Panc1 (cell line): Measurements from ENCODE around the gene NFYC. TPM values are rescaled to one million over a fixed set of nuclear protein-coding genes. Genes with fewer than 3 reads are reported as not detected.

Experiments
- ATAC-seq: fragments of 200-7000 bp; cut with Tn5 transposase; 2 replicates; pipeline ENCODE4 v1.9.1; 2020; ENCODE audit warnings: mild to moderate bottlenecking, moderate library complexity
- BruUV-seq: library from RNA; stranded (reverse); fragments of 400-500 nt; replicated peaks from 2 replicates; lab custom pipeline; 2021; lab: Mats Ljungman, UMichigan
- CTCF ChIA-PET: fragments of 300-600 bp; sonication (Branson Sonifier 250); formaldehyde crosslinking; loops from one replicate; lab custom pipeline; 2022; ENCODE audit warnings: antibody characterized with exemption; lab: Charles Lee
- POLR2A ChIA-PET: fragments of 300-600 bp; sonication (Branson Sonifier 250); formaldehyde crosslinking; loops from one replicate; lab custom pipeline; 2022; ENCODE audit warnings: antibody characterized with exemption; lab: Charles Lee
- DNase-seq: peaks from one replicate; pipeline ENCODE4 v3.0.0-alpha.2; 2010; ENCODE audit warnings: low read depth, low spot score
- H3K27ac ChIP-seq: 2 replicates; pipeline ENCODE4 v1.5.1; 2011; ENCODE audit warnings: mild to moderate bottlenecking, low read length, inconsistent platforms
- H3K27me3 ChIP-seq: fragments of 200-500 bp; sonication (Bioruptor generic); 2 replicates; pipeline ENCODE4 v1.6.0; 2014; ENCODE audit warnings: low read length, inconsistent platforms; ENCODE audit not compliant: control insufficient read depth, insufficient read depth
- H3K36me3 ChIP-seq: fragments of 200-500 bp; sonication (Bioruptor generic); 2 replicates; pipeline ENCODE4 v1.5.1; 2014; ENCODE audit warnings: inconsistent platforms, mild to moderate bottlenecking, low read length, moderate library complexity; ENCODE audit not compliant: control insufficient read depth, insufficient read depth
- H3K4me1 ChIP-seq: 2 replicates; pipeline ENCODE4 v1.5.1; 2011; ENCODE audit warnings: inconsistent platforms, mild to moderate bottlenecking, low read length, moderate library complexity; ENCODE audit not compliant: control insufficient read depth, insufficient read depth
- H3K4me3 ChIP-seq, 2 experiments: 2 replicates each; pipeline ENCODE4 v1.5.1; 2011 to 2012; ENCODE audit warnings: low read depth in 2 of 2, low read length in 2 of 2, mild to moderate bottlenecking in 2 of 2, inconsistent platforms in 1 of 2, moderate library complexity in 1 of 2
- H3K9me3 ChIP-seq: fragments of 200-500 bp; sonication (Bioruptor generic); 2 replicates; pipeline ENCODE4 v1.5.1; 2014; ENCODE audit warnings: low read depth, mild to moderate bottlenecking, inconsistent platforms, low read length, moderate library complexity; ENCODE audit not compliant: control insufficient read depth, insufficient read depth
- CTCF ChIP-seq: fragments of 450-650 bp; IDR thresholded peaks from 2 replicates; pipeline ENCODE4 v1.5.1; 2017; ENCODE audit warnings: mild to moderate bottlenecking
- POLR2AphosphoS5 ChIP-seq: IDR thresholded peaks from 2 replicates; pipeline ENCODE4 v1.6.1; 2012; ENCODE audit warnings: mild to moderate bottlenecking, low read depth, low read length, moderate library complexity
- REST ChIP-seq, 2 experiments: IDR thresholded peaks; 2 replicates each; pipeline ENCODE4 v1.6.1; 2011 to 2012; ENCODE audit warnings: low read depth in 2 of 2, control low read depth in 1 of 2, low read length in 1 of 2, mild to moderate bottlenecking in 1 of 2, moderate library complexity in 1 of 2; ENCODE audit not compliant: insufficient read depth in 1 of 2
- SIN3A ChIP-seq: IDR thresholded peaks from 2 replicates; pipeline ENCODE4 v1.6.1; 2012; ENCODE audit warnings: low read depth, mild to moderate bottlenecking, low read length, moderate library complexity, borderline replicate concordance; ENCODE audit not compliant: insufficient read depth
- TCF7L2 ChIP-seq: IDR thresholded peaks from 2 replicates; pipeline ENCODE4 v1.6.1; 2011; ENCODE audit warnings: mild to moderate bottlenecking, low read depth, low read length, inconsistent platforms
- in situ Hi-C: cut with HindIII; loops from 2 replicates; pipeline ENCODE4 v1.10.0; 2016; ENCODE audit warnings: low sequenced_read_pairs, low pct_unique_long_range_greater_than_20kb
- intact Hi-C: fragments of 100-400 bp; cut with micrococcal nuclease; formaldehyde crosslinking; loops from one replicate; pipeline ENCODE4 v1.10.0; 2022; ENCODE audit not compliant: unreplicated experiment
- total RNA-seq: library from RNA; stranded (reverse); gene quantifications from one replicate; pipeline ENCODE4 v1.2.1, GENCODE V29; 2021; ENCODE audit not compliant: unreplicated experiment

The NFYC gene
- total RNA-seq, 1 experiment from 2014 or later, result 81.9 TPM

DNA sequence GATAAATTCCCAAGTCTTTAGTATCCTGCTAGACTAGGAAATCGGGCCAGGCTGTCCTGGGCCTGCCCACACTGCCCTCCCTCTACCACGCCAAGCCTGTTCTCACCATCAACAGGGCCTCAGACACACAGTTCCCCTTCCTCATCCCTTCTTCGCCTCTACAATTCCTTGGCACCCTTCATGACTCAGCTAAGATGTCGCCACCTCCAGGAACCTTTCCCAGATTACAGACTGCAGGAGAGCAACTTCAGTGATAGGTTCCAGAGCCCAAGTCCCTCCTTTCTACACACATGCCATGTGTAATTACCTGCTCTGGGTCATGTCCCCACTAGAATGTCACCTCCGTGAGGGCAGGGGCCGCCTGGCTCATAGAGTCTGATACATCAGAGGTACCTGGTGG, 29.4 kb upstream of the NFYC start:
- no peak for TF ChIP-seq POLR2AphosphoS5
- no peak for TF ChIP-seq TCF7L2
- no peak for TF ChIP-seq REST (IDR thresholded peaks at IDR 0.05; ENCODE audit: insufficient read depth in 1 of 2, low read depth in 2 of 2, low read length in 1 of 2)
- no peak for TF ChIP-seq CTCF
- no peak for TF ChIP-seq SIN3A
- H3K27me3 ChIP-seq, result no peaks in the 10 kb centered on the region
- no TSS peak for BruUV-seq
- H3K4me3 ChIP-seq, result no peak overlapping the region
- H3K4me1 ChIP-seq, result peaks cover 5% of the 10 kb centered on the region
- POLR2A ChIA-PET, result no interaction called here
- in situ Hi-C loops (no loop called here), intact Hi-C loops (no loop called here)
- H3K36me3 ChIP-seq, result no peaks in the 10 kb centered on the region
- no peak for ATAC-seq
- DNase-seq, result no peak
- no peaks in the 10 kb centered on the region for H3K9me3 ChIP-seq
- CTCF ChIA-PET, result interaction anchor here (0.6 kb wide), 1 partner anchor 130 kb away, joined by 6 read pairs; no protein-coding TSS in a partner anchor
- no peak overlapping the region for H3K27ac ChIP-seq

GRCh38 chr1:40662864-40663263, 28.6 kb upstream of the NFYC start:
- no peak for ATAC-seq

More at GRCh38 chr1:40662864-40663263, 28.6 kb upstream of the NFYC start:
- no peak for DNase-seq
- BruUV-seq, result no TSS peak
- CTCF ChIA-PET, result no interaction called here
- Histone ChIP-seq H3K27me3 (no peaks in the 10 kb centered on the region), H3K4me3 (no peak overlapping the region), H3K27ac (no peak overlapping the region), H3K9me3 (no peaks in the 10 kb centered on the region), H3K4me1 (peaks cover 5% of the 10 kb centered on the region), H3K36me3 (no peaks in the 10 kb centered on the region)
- in situ Hi-C loops, result no loop called here
- no peak for TF ChIP-seq POLR2AphosphoS5
- no peak for TF ChIP-seq TCF7L2
- TF ChIP-seq CTCF, result no peak
- TF ChIP-seq REST (IDR thresholded peaks at IDR 0.05; ENCODE audit: insufficient read depth in 1 of 2, low read depth in 2 of 2, low read length in 1 of 2), result no peak
- TF ChIP-seq SIN3A, result no peak
- intact Hi-C loops, result no loop called here
- POLR2A ChIA-PET, result no interaction called here
